Aorta (tissue), 5 donors: ENCODE results near the gene TLN1. TPM values are rescaled to one million over a fixed set of nuclear protein-coding genes. Genes with fewer than 3 reads are reported as not detected.

Source experiments
- ATAC-seq: fragments of 200-7000 bp; cut with Tn5 transposase; one replicate; pipeline ENCODE4 v1.9.1; 2022; ENCODE audit warnings: moderate library complexity; ENCODE audit not compliant: low FRiP score
- DNase-seq, 2 donors: peaks; one replicate each; pipeline ENCODE4 v3.0.0-alpha.2; 2020
- H3K27ac ChIP-seq, 2 donors: one replicate each; pipeline ENCODE4 v1.5.1; 2013; ENCODE audit warnings: low read length in 2 of 2, mild to moderate bottlenecking in 2 of 2, moderate library complexity in 2 of 2, control low read depth in 1 of 2, inconsistent platforms in 1 of 2, low read depth in 1 of 2
- H3K27me3 ChIP-seq, 2 donors: one replicate each; pipeline ENCODE4 v1.6.1; 2013; ENCODE audit warnings: control low read depth in 1 of 2, low read length in 1 of 2, mild to moderate bottlenecking in 1 of 2, moderate library complexity in 1 of 2; ENCODE audit not compliant: insufficient read depth in 2 of 2, control insufficient read depth in 1 of 2
- H3K36me3 ChIP-seq, 2 donors: one replicate each; pipeline ENCODE4 v1.6.1; 2013; ENCODE audit warnings: control low read depth in 1 of 2, low read length in 1 of 2, mild to moderate bottlenecking in 1 of 2; ENCODE audit not compliant: insufficient read depth in 2 of 2, control insufficient read depth in 1 of 2
- H3K4me1 ChIP-seq, 2 donors: one replicate each; pipeline ENCODE4 v1.6.1; 2013; ENCODE audit warnings: low read length in 2 of 2, control low read depth in 1 of 2, mild to moderate bottlenecking in 1 of 2, moderate library complexity in 1 of 2; ENCODE audit not compliant: insufficient read depth in 2 of 2, control insufficient read depth in 1 of 2
- H3K4me3 ChIP-seq, 2 donors: one replicate each; pipeline ENCODE4 v1.5.1; 2013; ENCODE audit warnings: low read length in 2 of 2, control low read depth in 1 of 2, mild to moderate bottlenecking in 1 of 2
- H3K9me3 ChIP-seq: one replicate; pipeline ENCODE4 v1.6.1; 2013; ENCODE audit warnings: mild to moderate bottlenecking, low read length; ENCODE audit not compliant: control insufficient read depth
- WGBS, 2 donors: extraction: QIAGEN DNeasy Blood & Tissue Kit; methylation state at CpG; one replicate each; pipeline ENCODE4 v1.1.7; 2013; 5-methylcytosine and 5-hydroxymethylcytosine counted together
- intact Hi-C, 2 donors: fragments of 100-400 bp; cut with DNase I; formaldehyde crosslinking; loops; one replicate each; pipeline versions ENCODE4 v1.14.2 to v1.15.0; 2022
- polyA plus RNA-seq, 2 donors: library from polyadenylated mRNA; stranded (reverse); fragments of 200-250 nt; gene quantifications; one replicate each; pipeline ENCODE4 v1.2.3, GENCODE V29; 2013
- total RNA-seq, 2 donors: library from RNA; stranded (reverse); fragmentation: NEBNext Ultra II Directional; extraction: Animal tissue kit (Norgen Biotek cat#: 25700); gene quantifications; one replicate each; pipeline ENCODE4 v1.2.1, GENCODE V29; 2021
- donor health status: healthy with polysubstance abuse.
- donor health status: Bipolar disorder and iron deficiency.
- donor health status: DM: no; HTN: no; CAD: no.
- donor health status: DM: no; HTN: no; CAD: no.
- donor health status: DM: yes; HTN: yes; CAD: no.

Gene TLN1
- total and polyA plus RNA-seq, 4 donors = 160 to 1,271 (median 558) TPM

GRCh38 chr9:35708146-35708545, 23.8 kb downstream of the TLN1 start:
- H3K4me3 ChIP-seq = no peak overlapping the region
- peaks cover 13 to 63% of the 10 kb centered on the region in 2 donors for H3K36me3 ChIP-seq
- H3K4me1 ChIP-seq = no peaks in the 10 kb centered on the region
- no peak for DNase-seq
- intact Hi-C loops = no loop called here
- 90% methylated on average over 4 of the region's 4 CpGs for WGBS, 2 donors
- H3K27me3 ChIP-seq = no peaks in the 10 kb centered on the region
- H3K27ac ChIP-seq = no peak overlapping the region
- H3K9me3 ChIP-seq = no peaks in the 10 kb centered on the region
- ATAC-seq = no peak

- DNase-seq (no peak), ATAC-seq (no peak)
- H3K9me3 ChIP-seq = no peaks in the 10 kb centered on the region
- peaks cover 13 to 60% of the 10 kb centered on the region in 2 donors for H3K36me3 ChIP-seq
- intact Hi-C loops = no loop called here
- WGBS, 2 donors = 84% methylated on average over 10 of the region's 10 CpGs
- no peaks in the 10 kb centered on the region for H3K27me3 ChIP-seq
- H3K4me1 ChIP-seq = no peaks in the 10 kb centered on the region
- H3K4me3 ChIP-seq = no peak overlapping the region
- no peak overlapping the region for H3K27ac ChIP-seq
Observed at GRCh38 chr9:35706951-35707350, 25.0 kb downstream of the TLN1 start.

- H3K27me3 ChIP-seq = no peaks in the 10 kb centered on the region
- H3K4me3 ChIP-seq = no peak overlapping the region
- H3K36me3 ChIP-seq = peaks cover 10 to 53% of the 10 kb centered on the region in 2 donors
- WGBS, 2 donors = 88 to 90% methylated on average over 7 of the region's 7 CpGs
- no peaks in the 10 kb centered on the region for H3K4me1 ChIP-seq
- no peaks in the 10 kb centered on the region for H3K9me3 ChIP-seq
- H3K27ac ChIP-seq = peak overlapping the region in 1 of 2 donors; percentile 20
- intact Hi-C loops = no loop called here
- ATAC-seq = no peak
- peak in 1 of 2 donors; percentile 28 for DNase-seq
Observed at GRCh38 chr9:35705836-35706430, 26.1 kb downstream of the TLN1 start.

GRCh38 chr9:35705372-35705771, 26.6 kb downstream of the TLN1 start:
- 61 to 66% methylated on average over 8 of the region's 8 CpGs for WGBS, 2 donors
- H3K36me3 ChIP-seq = peaks cover 10 to 48% of the 10 kb centered on the region in 2 donors
- H3K4me3 ChIP-seq = no peak overlapping the region
- no peak overlapping the region for H3K27ac ChIP-seq
- DNase-seq (peak; percentile 16 to 55), ATAC-seq (no peak)
- H3K9me3 ChIP-seq = no peaks in the 10 kb centered on the region
- intact Hi-C loops = no loop called here
- H3K4me1 ChIP-seq = no peaks in the 10 kb centered on the region
- H3K27me3 ChIP-seq = no peaks in the 10 kb centered on the region

- DNase-seq (peak; percentile 33 to 72), ATAC-seq (no peak)
- Histone ChIP-seq H3K4me3 (no peak overlapping the region), H3K4me1 (no peaks in the 10 kb centered on the region), H3K9me3 (no peaks in the 10 kb centered on the region), H3K27ac (no peak overlapping the region), H3K27me3 (no peaks in the 10 kb centered on the region), H3K36me3 (peaks cover 15 to 60% of the 10 kb centered on the region in 2 donors)
- 91 to 92% methylated on average over 26 of the region's 26 CpGs for WGBS, 2 donors
- intact Hi-C loops = no loop called here
Observed at GRCh38 chr9:35703906-35704672, 27.9 kb downstream of the TLN1 start.

GRCh38 chr9:35702696-35703095, 29.3 kb downstream of the TLN1 start:
- no peak for ATAC-seq
- H3K9me3 ChIP-seq = no peaks in the 10 kb centered on the region
- DNase-seq = peak in 1 of 2 donors; percentile 25
- 97 to 100% methylated on average over 7 of the region's 7 CpGs for WGBS, 2 donors
- intact Hi-C loops = no loop called here
- H3K4me1 ChIP-seq = no peaks in the 10 kb centered on the region
- H3K36me3 ChIP-seq = peaks cover 15 to 64% of the 10 kb centered on the region in 2 donors
- no peaks in the 10 kb centered on the region for H3K27me3 ChIP-seq
- no peak overlapping the region for H3K4me3 ChIP-seq
- no peak overlapping the region for H3K27ac ChIP-seq

GRCh38 chr9:35700942-35701341, 31.1 kb downstream of the TLN1 start:
- ATAC-seq = no peak
- intact Hi-C loops = no loop called here

GRCh38 chr9:35700031-35700430, 32.0 kb downstream of the TLN1 start:
- intact Hi-C loops = no loop called here
- 78 to 80% methylated on average over 11 of the region's 11 CpGs for WGBS, 2 donors
- H3K36me3 ChIP-seq = peaks cover 10 to 49% of the 10 kb centered on the region in 2 donors

More at GRCh38 chr9:35700942-35701341, 31.1 kb downstream of the TLN1 start:
- Histone ChIP-seq H3K27ac (peak overlapping the region in 1 of 2 donors; percentile 26), H3K27me3 (no peaks in the 10 kb centered on the region), H3K4me3 (no peak overlapping the region), H3K9me3 (no peaks in the 10 kb centered on the region), H3K4me1 (no peaks in the 10 kb centered on the region), H3K36me3 (peaks cover 15 to 56% of the 10 kb centered on the region in 2 donors)
- DNase-seq = peak in 1 of 2 donors; percentile 2

GRCh38 chr9:35698231-35698630, 33.8 kb downstream of the TLN1 start:
- WGBS, 2 donors = 82 to 85% methylated on average over 5 of the region's 5 CpGs
- peak in 1 of 2 donors; percentile 65 for DNase-seq
- Histone ChIP-seq H3K27me3 (no peaks in the 10 kb centered on the region), H3K9me3 (no peaks in the 10 kb centered on the region), H3K36me3 (peaks cover 6 to 33% of the 10 kb centered on the region in 2 donors), H3K4me3 (no peak overlapping the region), H3K4me1 (no peaks in the 10 kb centered on the region), H3K27ac (peak overlapping the region in 1 of 2 donors; percentile 72)
- ATAC-seq = no peak
- intact Hi-C loops = loop anchor here (2.0 kb wide), 2 partner anchors 21 to 29 kb away; no protein-coding TSS in a partner anchor

More at GRCh38 chr9:35700031-35700430, 32.0 kb downstream of the TLN1 start:
- H3K9me3 ChIP-seq = no peaks in the 10 kb centered on the region
- DNase-seq (peak; percentile 26 to 57), ATAC-seq (no peak)
- no peak overlapping the region for H3K4me3 ChIP-seq
- H3K4me1 ChIP-seq = no peaks in the 10 kb centered on the region
- H3K27me3 ChIP-seq = no peaks in the 10 kb centered on the region
- peak overlapping the region in 1 of 2 donors; percentile 72 for H3K27ac ChIP-seq
